ENCODE results near the gene LRMDA.

Gene LRMDA

GRCh38 chr10:76031769-76032699 lies 600.6 kb downstream of the LRMDA start:
- DNase-seq (ENCODE audit: low read depth): no peak

GRCh38 chr10:76032700-76033039 lies 601.2 kb downstream of the LRMDA start:
- no peak for DNase-seq (ENCODE audit: low read depth)

- no peak for DNase-seq (ENCODE audit: low read depth)
These were observed 602.2 kb downstream of the LRMDA start for GRCh38 chr10:76033457-76034196.

GRCh38 chr10:76034353-76035205 lies 603.2 kb downstream of the LRMDA start:
- DNase-seq (ENCODE audit: low read depth): no peak

- DNase-seq (ENCODE audit: low read depth): no peak
These were observed 604.0 kb downstream of the LRMDA start for GRCh38 chr10:76035206-76036110.

GRCh38 chr10:76036111-76036940 lies 604.9 kb downstream of the LRMDA start:
- DNase-seq (ENCODE audit: low read depth): no peak

GRCh38 chr10:76036962-76037361 lies 605.5 kb downstream of the LRMDA start:
- no peak for DNase-seq (ENCODE audit: low read depth)

GRCh38 chr10:76037531-76038155 lies 606.2 kb downstream of the LRMDA start:
- DNase-seq (ENCODE audit: low read depth): no peak

GRCh38 chr10:76038696-76039095 lies 607.3 kb downstream of the LRMDA start:
- DNase-seq (ENCODE audit: low read depth): no peak

- DNase-seq (ENCODE audit: low read depth): no peak
These were observed 608.8 kb downstream of the LRMDA start for GRCh38 chr10:76040107-76040829.

GRCh38 chr10:76040830-76041220 lies 609.4 kb downstream of the LRMDA start:
- DNase-seq (ENCODE audit: low read depth): no peak

- no peak for DNase-seq (ENCODE audit: low read depth)
These were observed 610.1 kb downstream of the LRMDA start for GRCh38 chr10:76041551-76041950.

GRCh38 chr10:76043261-76043660 lies 611.8 kb downstream of the LRMDA start:
- DNase-seq (ENCODE audit: low read depth): no peak

GRCh38 chr10:76044751-76045150 lies 613.3 kb downstream of the LRMDA start:
- no peak for DNase-seq (ENCODE audit: low read depth)

- DNase-seq (ENCODE audit: low read depth): no peak
These were observed 613.8 kb downstream of the LRMDA start for GRCh38 chr10:76045174-76045573.

- DNase-seq (ENCODE audit: low read depth): no peak
These were observed 616.1 kb downstream of the LRMDA start for GRCh38 chr10:76047521-76047920.

GRCh38 chr10:76049581-76050290 lies 618.3 kb downstream of the LRMDA start:
- no peak for DNase-seq (ENCODE audit: low read depth)

GRCh38 chr10:76050291-76050625 lies 618.8 kb downstream of the LRMDA start:
- no peak for DNase-seq (ENCODE audit: low read depth)
